Transverse colon (tissue), 4 donors: Measurements from ENCODE around the gene PSMD11.

Experiments used
- POLR2A ChIP-seq: fragments of 450-650 bp; IDR thresholded peaks from one replicate; pipeline ENCODE4 v1.6.1; 2016; ENCODE audit warnings: antibody characterized with exemption, mild to moderate bottlenecking, moderate library complexity
- POLR2AphosphoS5 ChIP-seq, 3 donors: sonication (generic); formaldehyde crosslinking; IDR thresholded peaks; one replicate each; pipeline ENCODE4 v1.6.1; 2016; ENCODE audit warnings: antibody characterized with exemption in 3 of 3
- TF ChIP-seq, protein P1 (sequence below), 5 experiments: fragments of 200-600 bp in 3 of 5; fragments of 450-650 bp in 2 of 5; sonication (generic) in 3 of 5; IDR thresholded peaks; 1 replicate in 2 of 5; 2 replicates in 3 of 5; pipeline ENCODE4 v1.5.1; 2016 to 2017; ENCODE audit warnings: antibody characterized with exemption in 5 of 5, inconsistent platforms in 3 of 5, mild to moderate bottlenecking in 2 of 5, moderate library complexity in 1 of 5

DNA sequence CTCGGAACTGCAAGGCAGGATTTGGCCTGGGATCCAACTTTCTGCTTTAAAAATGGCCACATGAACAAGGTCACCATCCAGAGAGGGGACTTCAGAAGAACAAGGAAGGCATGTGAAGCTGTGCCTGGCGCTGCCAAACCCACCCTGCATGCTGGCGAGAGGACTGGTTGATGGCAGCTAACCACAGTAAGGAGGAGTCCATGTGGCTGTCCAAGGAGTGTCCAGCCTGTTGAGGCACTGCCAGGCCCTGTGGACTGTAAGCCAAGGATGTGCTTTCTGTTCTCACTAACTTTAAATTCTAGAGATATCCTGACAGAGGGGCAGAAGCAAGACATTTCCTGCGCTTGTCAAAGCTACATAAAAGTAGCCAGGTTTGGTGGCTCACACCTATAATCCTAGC is 82.8 kb downstream of the PSMD11 start:
- TF ChIP-seq POLR2A (no peak), POLR2AphosphoS5 (IDR thresholded peaks at IDR 0.05) (no peak)
- TF ChIP-seq, protein P1, sequence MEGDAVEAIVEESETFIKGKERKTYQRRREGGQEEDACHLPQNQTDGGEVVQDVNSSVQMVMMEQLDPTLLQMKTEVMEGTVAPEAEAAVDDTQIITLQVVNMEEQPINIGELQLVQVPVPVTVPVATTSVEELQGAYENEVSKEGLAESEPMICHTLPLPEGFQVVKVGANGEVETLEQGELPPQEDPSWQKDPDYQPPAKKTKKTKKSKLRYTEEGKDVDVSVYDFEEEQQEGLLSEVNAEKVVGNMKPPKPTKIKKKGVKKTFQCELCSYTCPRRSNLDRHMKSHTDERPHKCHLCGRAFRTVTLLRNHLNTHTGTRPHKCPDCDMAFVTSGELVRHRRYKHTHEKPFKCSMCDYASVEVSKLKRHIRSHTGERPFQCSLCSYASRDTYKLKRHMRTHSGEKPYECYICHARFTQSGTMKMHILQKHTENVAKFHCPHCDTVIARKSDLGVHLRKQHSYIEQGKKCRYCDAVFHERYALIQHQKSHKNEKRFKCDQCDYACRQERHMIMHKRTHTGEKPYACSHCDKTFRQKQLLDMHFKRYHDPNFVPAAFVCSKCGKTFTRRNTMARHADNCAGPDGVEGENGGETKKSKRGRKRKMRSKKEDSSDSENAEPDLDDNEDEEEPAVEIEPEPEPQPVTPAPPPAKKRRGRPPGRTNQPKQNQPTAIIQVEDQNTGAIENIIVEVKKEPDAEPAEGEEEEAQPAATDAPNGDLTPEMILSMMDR (IDR thresholded peaks at IDR 0.05) = no peak
